Psoas muscle (tissue), 8 donors: ENCODE measurements around the gene PAN3. TPM values are rescaled to one million over a fixed set of nuclear protein-coding genes. Genes with fewer than 3 reads are reported as not detected.

Experiments
- ATAC-seq, 4 donors: fragments of 200-7000 bp; cut with Tn5 transposase; one replicate each; pipeline ENCODE4 v1.9.1; 2020; ENCODE audit warnings: moderate library complexity in 3 of 4, mild to moderate bottlenecking in 2 of 4
- DNase-seq, 2 donors: peaks; one replicate each; pipeline ENCODE4 v3.0.0-alpha.2; 2020
- H3K27ac ChIP-seq: fragments of 200-600 bp; one replicate; pipeline ENCODE4 v1.8.0; 2022
- H3K27me3 ChIP-seq, 3 donors: fragments of 200-600 bp in 1 of 3; one replicate each; pipeline versions ENCODE4 v1.6.1 to v1.8.0; 2013 to 2022; ENCODE audit warnings: low read length in 2 of 3, mild to moderate bottlenecking in 2 of 3, moderate library complexity in 1 of 3; ENCODE audit not compliant: insufficient read depth in 3 of 3
- H3K36me3 ChIP-seq, 2 donors: fragments of 200-600 bp in 1 of 2; one replicate each; pipeline versions ENCODE4 v1.6.1 to v1.8.0; 2013 to 2022; ENCODE audit warnings: low read depth in 1 of 2, mild to moderate bottlenecking in 1 of 2, moderate library complexity in 1 of 2; ENCODE audit not compliant: insufficient read depth in 1 of 2
- H3K4me1 ChIP-seq: fragments of 200-600 bp; one replicate; pipeline ENCODE4 v1.8.0; 2022
- H3K4me3 ChIP-seq: fragments of 200-600 bp; one replicate; pipeline ENCODE4 v1.8.0; 2022; ENCODE audit warnings: mild to moderate bottlenecking
- H3K9me3 ChIP-seq: fragments of 200-600 bp; one replicate; pipeline ENCODE4 v1.8.0; 2022
- WGBS, 3 donors: extraction: QIAGEN DNeasy Blood & Tissue Kit; methylation state at CpG; one replicate each; pipeline versions ENCODE4 v1.1.6 to v1.1.7; 2013; 5-methylcytosine and 5-hydroxymethylcytosine counted together
- intact Hi-C, 2 donors: fragments of 100-400 bp; cut with DNase I; formaldehyde crosslinking; loops; one replicate each; pipeline versions ENCODE4 v1.11.0 to v1.14.2; 2022
- polyA plus RNA-seq, 3 donors: library from polyadenylated mRNA; stranded (reverse); fragments of 200-250 nt; gene quantifications; one replicate each; pipeline ENCODE4 v1.2.3, GENCODE V29; 2013
- total RNA-seq, 4 donors: library from RNA; stranded (reverse); fragmentation: NEBNext Ultra II Directional in 2 of 4; extraction: Animal tissue kit (Norgen Biotek cat#: 25700) in 2 of 4; gene quantifications; one replicate each; pipeline versions ENCODE4 v1.2.1 to v1.2.4, GENCODE V29; 2021 to 2023
- TF ChIP-seq, protein P1 (sequence below): fragments of 200-600 bp; IDR thresholded peaks from one replicate; pipeline ENCODE4 v1.8.0; 2022; ENCODE audit warnings: antibody characterized with exemption
- donor health status: healthy with polysubstance abuse.
- donor health status: DM: no; HTN: no; CAD: no; lungs with moderate emphysema.
- donor health status: Bipolar disorder and iron deficiency.
- donor health status: healthy.
- donor health status: DM: yes; HTN: yes; CAD: no.
- donor health status: DM: no; HTN: no; CAD: no.
- donor health status: DM: no; HTN: no; CAD: no.
- donor health status: DM: yes; HTN: yes; CAD: no.

Gene PAN3
- total and polyA plus RNA-seq, 7 donors: 2.3 to 9.0 (median 5.9) TPM

DNA sequence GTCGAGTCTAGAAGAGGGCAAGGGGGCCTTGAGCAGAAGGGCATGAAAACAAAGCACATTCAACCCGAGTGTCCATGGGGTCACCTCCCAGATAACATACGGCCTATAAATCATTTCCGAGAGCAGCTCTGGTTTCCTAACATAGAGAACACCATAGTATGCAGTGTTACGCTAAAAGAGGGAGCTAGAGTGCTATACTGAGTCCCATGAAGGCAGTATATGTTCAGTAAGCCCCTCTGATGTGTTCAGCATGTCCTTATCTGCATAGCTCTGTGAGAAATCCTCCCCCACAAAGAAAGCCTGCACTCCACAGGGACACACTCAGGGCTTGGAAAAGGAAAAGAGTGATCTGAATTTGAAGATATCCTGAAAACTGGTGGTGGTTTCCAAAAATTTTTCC is 181.2 kb downstream of the PAN3 start:
- Histone ChIP-seq H3K4me1 (peaks cover 3% of the 10 kb centered on the region), H3K36me3 (no peaks in the 10 kb centered on the region), H3K9me3 (no peaks in the 10 kb centered on the region), H3K27me3 (no peaks in the 10 kb centered on the region), H3K4me3 (no peak overlapping the region), H3K27ac (no peak overlapping the region)
- no peak for ATAC-seq
- 73 to 84% (median 81%) methylated on average over 5 of the region's 5 CpGs for WGBS, 3 donors
- TF ChIP-seq, protein P1, sequence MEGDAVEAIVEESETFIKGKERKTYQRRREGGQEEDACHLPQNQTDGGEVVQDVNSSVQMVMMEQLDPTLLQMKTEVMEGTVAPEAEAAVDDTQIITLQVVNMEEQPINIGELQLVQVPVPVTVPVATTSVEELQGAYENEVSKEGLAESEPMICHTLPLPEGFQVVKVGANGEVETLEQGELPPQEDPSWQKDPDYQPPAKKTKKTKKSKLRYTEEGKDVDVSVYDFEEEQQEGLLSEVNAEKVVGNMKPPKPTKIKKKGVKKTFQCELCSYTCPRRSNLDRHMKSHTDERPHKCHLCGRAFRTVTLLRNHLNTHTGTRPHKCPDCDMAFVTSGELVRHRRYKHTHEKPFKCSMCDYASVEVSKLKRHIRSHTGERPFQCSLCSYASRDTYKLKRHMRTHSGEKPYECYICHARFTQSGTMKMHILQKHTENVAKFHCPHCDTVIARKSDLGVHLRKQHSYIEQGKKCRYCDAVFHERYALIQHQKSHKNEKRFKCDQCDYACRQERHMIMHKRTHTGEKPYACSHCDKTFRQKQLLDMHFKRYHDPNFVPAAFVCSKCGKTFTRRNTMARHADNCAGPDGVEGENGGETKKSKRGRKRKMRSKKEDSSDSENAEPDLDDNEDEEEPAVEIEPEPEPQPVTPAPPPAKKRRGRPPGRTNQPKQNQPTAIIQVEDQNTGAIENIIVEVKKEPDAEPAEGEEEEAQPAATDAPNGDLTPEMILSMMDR: no peak
- intact Hi-C loops: no loop called here
- no peak for DNase-seq

DNA sequence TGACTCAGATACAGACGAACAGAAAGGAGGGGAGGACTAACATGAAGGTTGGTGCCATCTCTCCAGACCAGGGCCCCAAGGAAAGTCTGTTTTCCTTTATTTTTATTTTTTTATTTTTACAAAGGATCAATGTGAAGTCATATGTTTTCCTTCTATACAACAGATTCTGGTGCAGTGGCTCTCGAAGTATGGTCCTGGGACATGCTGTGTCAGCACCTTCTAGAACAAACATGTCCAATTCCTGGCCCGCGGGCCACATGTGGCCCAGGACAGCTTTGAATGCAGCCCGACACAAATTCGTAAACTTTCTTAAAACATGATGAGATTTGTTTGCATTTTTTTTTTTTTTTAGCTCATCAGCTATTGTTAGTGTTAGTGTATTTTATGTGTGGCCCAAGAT is 181.9 kb downstream of the PAN3 start:
- H3K27me3 ChIP-seq: no peaks in the 10 kb centered on the region
- WGBS, 3 donors: 90 to 97% (median 91%) methylated on average over 6 of the region's 6 CpGs
- H3K36me3 ChIP-seq: no peaks in the 10 kb centered on the region
- no peak for DNase-seq
- intact Hi-C loops: loop anchor here (10.0 kb wide), 2 partner anchors 315 to 475 kb away; no protein-coding TSS in a partner anchor
- TF ChIP-seq, protein P1: no peak
- H3K4me3 ChIP-seq: no peak overlapping the region
- H3K4me1 ChIP-seq: peaks cover 4% of the 10 kb centered on the region
- H3K9me3 ChIP-seq: no peaks in the 10 kb centered on the region
- ATAC-seq: no peak
- H3K27ac ChIP-seq: no peak overlapping the region

- intact Hi-C loops: loop anchor here (10.0 kb wide), 2 partner anchors 314 to 474 kb away; no protein-coding TSS in a partner anchor
- H3K27ac ChIP-seq: no peak overlapping the region
- TF ChIP-seq, protein P1: no peak
- H3K36me3 ChIP-seq: no peaks in the 10 kb centered on the region
- H3K4me3 ChIP-seq: no peak overlapping the region
- WGBS, 3 donors: 65 to 67% (median 67%) methylated on average over 11 of the region's 11 CpGs
- DNase-seq (no peak), ATAC-seq (peak in 1 of 4 donors; percentile 21)
- H3K27me3 ChIP-seq: no peaks in the 10 kb centered on the region
- H3K9me3 ChIP-seq: no peaks in the 10 kb centered on the region
- H3K4me1 ChIP-seq: peaks cover 4% of the 10 kb centered on the region
Measured at GRCh38 chr13:28320884-28321574, 182.7 kb downstream of the PAN3 start.

DNA sequence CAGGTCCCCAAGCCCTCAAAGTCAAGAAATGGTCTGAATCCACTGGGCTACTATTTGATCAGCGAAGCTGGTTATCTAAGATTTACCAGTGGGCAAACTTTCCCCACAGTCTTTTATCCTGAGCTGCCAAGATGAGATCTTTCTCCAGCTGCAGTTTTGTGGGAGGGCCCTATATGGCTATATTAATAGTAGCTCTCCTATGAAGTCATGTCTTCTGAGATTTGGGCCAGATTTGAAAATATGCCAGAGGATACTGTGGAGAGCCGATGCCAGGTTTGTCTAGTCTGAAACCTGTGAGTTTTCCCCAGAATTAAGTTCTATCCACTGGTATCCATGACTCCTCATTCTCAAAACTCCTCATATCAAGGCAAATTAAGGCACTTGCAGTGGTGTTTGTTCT is 183.4 kb downstream of the PAN3 start:
- Histone ChIP-seq H3K4me1 (peaks cover 4% of the 10 kb centered on the region), H3K27me3 (no peaks in the 10 kb centered on the region), H3K36me3 (no peaks in the 10 kb centered on the region), H3K4me3 (no peak overlapping the region), H3K27ac (no peak overlapping the region), H3K9me3 (no peaks in the 10 kb centered on the region)
- WGBS, 3 donors: 43 to 50% (median 49%) methylated on average over 2 of the region's 2 CpGs
- ATAC-seq: no peak
- DNase-seq: no peak
- TF ChIP-seq, protein P1: no peak
- intact Hi-C loops: loop anchor here (10.0 kb wide), 2 partner anchors 313 to 473 kb away; no protein-coding TSS in a partner anchor
